HepG2 (cell line): ENCODE results near the gene PSAP. TPM values are rescaled to one million over a fixed set of nuclear protein-coding genes. Genes with fewer than 3 reads are reported as not detected.

Experiments
- ASH2L ChIP-seq: fragments of 300-600, 200-600 bp; sonication (generic); IDR thresholded peaks from 2 replicates; pipeline ENCODE4 v1.7.0; 2017; ENCODE audit warnings: low read depth, mild to moderate bottlenecking, moderate library complexity, mixed read lengths, low read length; ENCODE audit not compliant: insufficient read length
- EED ChIP-seq: sonication (generic); formaldehyde crosslinking; IDR thresholded peaks from 2 replicates; pipeline ENCODE4 v1.5.0; 2020; ENCODE audit warnings: mild to moderate bottlenecking, missing genetic modification reagents
- KLF6 ChIP-seq: IDR thresholded peaks from 2 replicates; pipeline ENCODE4 v1.8.0; 2016; ENCODE audit warnings: missing biosample characterization, missing genetic modification reagents
- LCORL ChIP-seq, 2 experiments: fragments of 450-650 bp in 1 of 2; sonication (generic) in 1 of 2; formaldehyde crosslinking in 1 of 2; IDR thresholded peaks; 2 replicates each; pipeline versions ENCODE4 v1.5.0 to v1.6.1; 2017 to 2020; ENCODE audit warnings: antibody characterized with exemption in 1 of 2, missing genetic modification reagents in 1 of 2
- NR2F1 ChIP-seq, 2 experiments: fragments of 450-650 bp in 1 of 2; formaldehyde crosslinking in 1 of 2; IDR thresholded peaks; 2 replicates each; pipeline versions ENCODE4 v1.5.0 to v1.6.1; 2016 to 2020; ENCODE audit warnings: mild to moderate bottlenecking in 1 of 2, missing compliant biosample characterization in 1 of 2, missing genetic modification reagents in 1 of 2, moderate library complexity in 1 of 2
- SOX5 ChIP-seq: IDR thresholded peaks from 2 replicates; pipeline ENCODE4 v1.6.1; 2016; ENCODE audit warnings: borderline replicate concordance
- ZNF207 ChIP-seq: fragments of 450-650 bp; IDR thresholded peaks from 2 replicates; pipeline ENCODE4 v1.6.1; 2016; ENCODE audit warnings: antibody characterized with exemption, borderline replicate concordance
- ZNF644 ChIP-seq: IDR thresholded peaks from 2 replicates; pipeline ENCODE4 v1.6.1; 2016; ENCODE audit warnings: low read depth
- ZNF781 ChIP-seq: sonication (generic); formaldehyde crosslinking; IDR thresholded peaks from 2 replicates; pipeline ENCODE4 v1.5.1; 2020; ENCODE audit warnings: borderline replicate concordance, mild to moderate bottlenecking, missing genetic modification reagents; ENCODE audit errors: not compliant biosample characterization
- polyA plus RNA-seq, 8 experiments: library from polyadenylated mRNA; depleted of rRNA in 3 of 8; stranded (reverse) in 7 of 8; unstranded in 1 of 8; fragments of >200 nt; fragmentation: Illumina TruSeq in 4 of 8; extraction: Trizol in 4 of 8; gene quantifications; 2 replicates each; pipeline versions ENCODE4 v1.2.1 to v1.2.3, GENCODE V29; 2011 to 2016; ENCODE audit warnings: low read depth in 4 of 8, missing spikeins in 1 of 8, mixed read lengths in 1 of 8; ENCODE audit not compliant: insufficient read depth in 1 of 8
- total RNA-seq, 5 experiments: library from RNA; depleted of rRNA; stranded (reverse); fragments of >200 nt; fragmentation: Illumina TruSeq; extraction: Trizol; gene quantifications; 2 replicates each; pipeline ENCODE4 v1.2.3, GENCODE V29; 2016; ENCODE audit warnings: low read depth in 1 of 5
- TF ChIP-seq, protein P1 (sequence below): sonication (generic); formaldehyde crosslinking; IDR thresholded peaks from 2 replicates; pipeline ENCODE4 v1.4.0; 2020; ENCODE audit warnings: mild to moderate bottlenecking, low read depth, missing genetic modification reagents
- TF ChIP-seq, protein P2 (sequence below): IDR thresholded peaks from 2 replicates; pipeline ENCODE4 v1.6.1; 2016
- TF ChIP-seq, protein P3 (sequence below): sonication (generic); formaldehyde crosslinking; IDR thresholded peaks from 2 replicates; pipeline ENCODE4 v1.4.0; 2020; ENCODE audit warnings: missing genetic modification reagents
- TF ChIP-seq, protein P4 (sequence below): IDR thresholded peaks from 2 replicates; pipeline ENCODE4 v1.6.1; 2016; ENCODE audit warnings: missing genetic modification reagents, missing compliant biosample characterization
- TF ChIP-seq, protein P5 (sequence below): IDR thresholded peaks from 2 replicates; pipeline ENCODE4 v1.6.1; 2012; ENCODE audit warnings: low read length, improper control_type of control experiment
- TF ChIP-seq, protein P6 (sequence below): sonication (generic); formaldehyde crosslinking; IDR thresholded peaks from 2 replicates; pipeline ENCODE4 v1.4.0; 2020; ENCODE audit warnings: missing genetic modification reagents, mild to moderate bottlenecking, borderline replicate concordance
- TF ChIP-seq, protein P7 (sequence below): IDR thresholded peaks from 2 replicates; pipeline ENCODE4 v1.4.0; 2020; ENCODE audit warnings: mild to moderate bottlenecking, missing genetic modification reagents

The PSAP gene
- total and polyA plus RNA-seq, 2 of the 13 experiments (the other 11 are each of a cell fraction or from before 2014, with no cell fraction given) = 323 to 643 TPM

DNA sequence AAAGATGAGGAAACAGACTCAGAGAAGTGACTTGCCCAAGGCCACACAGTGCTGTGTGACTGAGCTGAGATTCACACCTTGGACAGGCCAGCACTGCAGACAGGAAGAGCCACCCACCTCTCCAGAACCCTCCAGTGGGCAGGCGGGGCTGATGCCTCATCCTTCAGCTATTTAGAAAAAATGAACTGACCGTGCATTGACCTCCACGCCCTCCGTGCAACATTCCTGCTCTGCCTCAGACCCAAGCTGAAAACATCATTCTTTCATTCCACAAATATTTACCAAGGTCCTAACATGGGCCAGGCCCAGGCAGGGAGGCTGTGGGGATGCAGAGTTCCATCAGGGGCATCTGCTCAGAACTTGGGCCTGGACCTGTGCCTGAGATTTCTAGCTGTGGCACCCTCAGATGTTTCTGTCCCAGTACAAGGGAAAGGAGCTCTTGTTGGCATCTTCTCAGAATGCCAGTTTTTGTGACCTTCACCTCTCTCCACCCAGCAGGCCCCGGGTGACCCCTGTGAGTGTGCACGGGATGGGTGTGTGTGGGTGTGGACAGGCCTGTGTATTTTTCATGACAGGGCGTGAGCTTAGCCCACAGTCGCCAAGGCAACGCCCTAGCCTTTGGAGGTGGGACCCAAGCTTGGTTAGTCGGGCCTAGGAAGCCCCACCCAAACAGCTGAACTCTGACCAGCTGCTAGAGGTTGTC, 84.2 kb downstream of the PSAP start (continued):
- TF ChIP-seq, protein P1, sequence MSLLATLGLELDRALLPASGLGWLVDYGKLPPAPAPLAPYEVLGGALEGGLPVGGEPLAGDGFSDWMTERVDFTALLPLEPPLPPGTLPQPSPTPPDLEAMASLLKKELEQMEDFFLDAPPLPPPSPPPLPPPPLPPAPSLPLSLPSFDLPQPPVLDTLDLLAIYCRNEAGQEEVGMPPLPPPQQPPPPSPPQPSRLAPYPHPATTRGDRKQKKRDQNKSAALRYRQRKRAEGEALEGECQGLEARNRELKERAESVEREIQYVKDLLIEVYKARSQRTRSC (CRISPR knock-in tag) = no peak
- TF ChIP-seq ZNF781 (CRISPR knock-in tag) (no peak), KLF6 (CRISPR knock-in tag) (no peak), ZNF644 (CRISPR knock-in tag) (no peak), NR2F1 (CRISPR knock-in tag; IDR thresholded peaks at IDR 0.05) (peak; percentile 61 to 74), ZNF207 (no peak), LCORL (IDR thresholded peaks at IDR 0.05) (peak; percentile 39; the same call in 1 of the 2 replicates), LCORL (CRISPR knock-in tag; IDR thresholded peaks at IDR 0.05) (peak; percentile 37; the same call in 1 of the 2 replicates), SOX5 (CRISPR knock-in tag) (peak; percentile 42; the same call in 1 of the 2 replicates), ASH2L (no peak), EED (no peak)
- TF ChIP-seq, protein P2, sequence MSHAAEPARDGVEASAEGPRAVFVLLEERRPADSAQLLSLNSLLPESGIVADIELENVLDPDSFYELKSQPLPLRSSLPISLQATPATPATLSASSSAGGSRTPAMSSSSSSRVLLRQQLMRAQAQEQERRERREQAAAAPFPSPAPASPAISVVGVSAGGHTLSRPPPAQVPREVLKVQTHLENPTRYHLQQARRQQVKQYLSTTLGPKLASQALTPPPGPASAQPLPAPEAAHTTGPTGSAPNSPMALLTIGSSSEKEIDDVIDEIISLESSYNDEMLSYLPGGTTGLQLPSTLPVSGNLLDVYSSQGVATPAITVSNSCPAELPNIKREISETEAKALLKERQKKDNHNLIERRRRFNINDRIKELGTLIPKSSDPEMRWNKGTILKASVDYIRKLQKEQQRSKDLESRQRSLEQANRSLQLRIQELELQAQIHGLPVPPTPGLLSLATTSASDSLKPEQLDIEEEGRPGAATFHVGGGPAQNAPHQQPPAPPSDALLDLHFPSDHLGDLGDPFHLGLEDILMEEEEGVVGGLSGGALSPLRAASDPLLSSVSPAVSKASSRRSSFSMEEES (CRISPR knock-in tag) = no peak
- TF ChIP-seq, protein P3, sequence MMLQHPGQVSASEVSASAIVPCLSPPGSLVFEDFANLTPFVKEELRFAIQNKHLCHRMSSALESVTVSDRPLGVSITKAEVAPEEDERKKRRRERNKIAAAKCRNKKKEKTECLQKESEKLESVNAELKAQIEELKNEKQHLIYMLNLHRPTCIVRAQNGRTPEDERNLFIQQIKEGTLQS (CRISPR knock-in tag) = peak; percentile 75
- TF ChIP-seq, protein P4, sequence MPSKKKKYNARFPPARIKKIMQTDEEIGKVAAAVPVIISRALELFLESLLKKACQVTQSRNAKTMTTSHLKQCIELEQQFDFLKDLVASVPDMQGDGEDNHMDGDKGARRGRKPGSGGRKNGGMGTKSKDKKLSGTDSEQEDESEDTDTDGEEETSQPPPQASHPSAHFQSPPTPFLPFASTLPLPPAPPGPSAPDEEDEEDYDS (CRISPR knock-in tag) = no peak
- TF ChIP-seq, protein P5, sequence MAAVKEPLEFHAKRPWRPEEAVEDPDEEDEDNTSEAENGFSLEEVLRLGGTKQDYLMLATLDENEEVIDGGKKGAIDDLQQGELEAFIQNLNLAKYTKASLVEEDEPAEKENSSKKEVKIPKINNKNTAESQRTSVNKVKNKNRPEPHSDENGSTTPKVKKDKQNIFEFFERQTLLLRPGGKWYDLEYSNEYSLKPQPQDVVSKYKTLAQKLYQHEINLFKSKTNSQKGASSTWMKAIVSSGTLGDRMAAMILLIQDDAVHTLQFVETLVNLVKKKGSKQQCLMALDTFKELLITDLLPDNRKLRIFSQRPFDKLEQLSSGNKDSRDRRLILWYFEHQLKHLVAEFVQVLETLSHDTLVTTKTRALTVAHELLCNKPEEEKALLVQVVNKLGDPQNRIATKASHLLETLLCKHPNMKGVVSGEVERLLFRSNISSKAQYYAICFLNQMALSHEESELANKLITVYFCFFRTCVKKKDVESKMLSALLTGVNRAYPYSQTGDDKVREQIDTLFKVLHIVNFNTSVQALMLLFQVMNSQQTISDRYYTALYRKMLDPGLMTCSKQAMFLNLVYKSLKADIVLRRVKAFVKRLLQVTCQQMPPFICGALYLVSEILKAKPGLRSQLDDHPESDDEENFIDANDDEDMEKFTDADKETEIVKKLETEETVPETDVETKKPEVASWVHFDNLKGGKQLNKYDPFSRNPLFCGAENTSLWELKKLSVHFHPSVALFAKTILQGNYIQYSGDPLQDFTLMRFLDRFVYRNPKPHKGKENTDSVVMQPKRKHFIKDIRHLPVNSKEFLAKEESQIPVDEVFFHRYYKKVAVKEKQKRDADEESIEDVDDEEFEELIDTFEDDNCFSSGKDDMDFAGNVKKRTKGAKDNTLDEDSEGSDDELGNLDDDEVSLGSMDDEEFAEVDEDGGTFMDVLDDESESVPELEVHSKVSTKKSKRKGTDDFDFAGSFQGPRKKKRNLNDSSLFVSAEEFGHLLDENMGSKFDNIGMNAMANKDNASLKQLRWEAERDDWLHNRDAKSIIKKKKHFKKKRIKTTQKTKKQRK = no peak
- TF ChIP-seq, protein P6, sequence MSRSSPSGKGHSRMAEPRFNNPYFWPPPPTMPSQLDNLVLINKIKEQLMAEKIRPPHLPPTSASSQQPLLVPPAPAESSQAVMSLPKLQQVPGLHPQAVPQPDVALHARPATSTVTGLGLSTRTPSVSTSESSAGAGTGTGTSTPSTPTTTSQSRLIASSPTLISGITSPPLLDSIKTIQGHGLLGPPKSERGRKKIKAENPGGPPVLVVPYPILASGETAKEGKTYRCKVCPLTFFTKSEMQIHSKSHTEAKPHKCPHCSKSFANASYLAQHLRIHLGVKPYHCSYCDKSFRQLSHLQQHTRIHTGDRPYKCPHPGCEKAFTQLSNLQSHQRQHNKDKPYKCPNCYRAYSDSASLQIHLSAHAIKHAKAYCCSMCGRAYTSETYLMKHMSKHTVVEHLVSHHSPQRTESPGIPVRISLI (CRISPR knock-in tag) = peak; percentile 69; the same call in 1 of the 2 replicates
- TF ChIP-seq, protein P7, sequence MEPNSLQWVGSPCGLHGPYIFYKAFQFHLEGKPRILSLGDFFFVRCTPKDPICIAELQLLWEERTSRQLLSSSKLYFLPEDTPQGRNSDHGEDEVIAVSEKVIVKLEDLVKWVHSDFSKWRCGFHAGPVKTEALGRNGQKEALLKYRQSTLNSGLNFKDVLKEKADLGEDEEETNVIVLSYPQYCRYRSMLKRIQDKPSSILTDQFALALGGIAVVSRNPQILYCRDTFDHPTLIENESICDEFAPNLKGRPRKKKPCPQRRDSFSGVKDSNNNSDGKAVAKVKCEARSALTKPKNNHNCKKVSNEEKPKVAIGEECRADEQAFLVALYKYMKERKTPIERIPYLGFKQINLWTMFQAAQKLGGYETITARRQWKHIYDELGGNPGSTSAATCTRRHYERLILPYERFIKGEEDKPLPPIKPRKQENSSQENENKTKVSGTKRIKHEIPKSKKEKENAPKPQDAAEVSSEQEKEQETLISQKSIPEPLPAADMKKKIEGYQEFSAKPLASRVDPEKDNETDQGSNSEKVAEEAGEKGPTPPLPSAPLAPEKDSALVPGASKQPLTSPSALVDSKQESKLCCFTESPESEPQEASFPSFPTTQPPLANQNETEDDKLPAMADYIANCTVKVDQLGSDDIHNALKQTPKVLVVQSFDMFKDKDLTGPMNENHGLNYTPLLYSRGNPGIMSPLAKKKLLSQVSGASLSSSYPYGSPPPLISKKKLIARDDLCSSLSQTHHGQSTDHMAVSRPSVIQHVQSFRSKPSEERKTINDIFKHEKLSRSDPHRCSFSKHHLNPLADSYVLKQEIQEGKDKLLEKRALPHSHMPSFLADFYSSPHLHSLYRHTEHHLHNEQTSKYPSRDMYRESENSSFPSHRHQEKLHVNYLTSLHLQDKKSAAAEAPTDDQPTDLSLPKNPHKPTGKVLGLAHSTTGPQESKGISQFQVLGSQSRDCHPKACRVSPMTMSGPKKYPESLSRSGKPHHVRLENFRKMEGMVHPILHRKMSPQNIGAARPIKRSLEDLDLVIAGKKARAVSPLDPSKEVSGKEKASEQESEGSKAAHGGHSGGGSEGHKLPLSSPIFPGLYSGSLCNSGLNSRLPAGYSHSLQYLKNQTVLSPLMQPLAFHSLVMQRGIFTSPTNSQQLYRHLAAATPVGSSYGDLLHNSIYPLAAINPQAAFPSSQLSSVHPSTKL (CRISPR knock-in tag) = peak; percentile 72
